ENCODE data around the gene TTLL5. TPM values are rescaled to one million over a fixed set of nuclear protein-coding genes. Genes with fewer than 3 reads are reported as not detected.

TTLL5 gene
- total RNA-seq, 1 experiment from 2014 or later, result 35.7 TPM

- Histone ChIP-seq H3K9me3 (ENCODE audit: control insufficient read depth, low read depth, low read length) (no peaks in the 10 kb centered on the region), H4K8ac (replicated peaks; ENCODE audit: insufficient read length, low read depth, low read length) (no peak overlapping the region), H3K79me1 (ENCODE audit: insufficient read depth, low read depth, low read length, poor library complexity, severe bottlenecking) (no peaks in the 10 kb centered on the region), H3K23ac (ENCODE audit: insufficient read length, low read depth, low read length) (no peak overlapping the region), H4K91ac (ENCODE audit: insufficient read length, low read depth, low read length) (no peak overlapping the region), H2BK120ac (ENCODE audit: low read depth, low read length, poor library complexity, severe bottlenecking) (no peak overlapping the region), H4K20me1 (ENCODE audit: control insufficient read depth, insufficient read depth, insufficient read length) (no peaks in the 10 kb centered on the region), H3K4ac (ENCODE audit: low read depth, low read length) (no peak overlapping the region), H3K23me2 (ENCODE audit: insufficient read length, low read depth, low read length, poor library complexity, severe bottlenecking) (peaks cover 4% of the 10 kb centered on the region), H3K56ac (ENCODE audit: insufficient read length, low read depth, low read length) (no peak overlapping the region), H2BK15ac (ENCODE audit: low read depth, low read length) (no peak overlapping the region), H4K5ac (ENCODE audit: insufficient read length, low read depth, low read length) (no peak overlapping the region), H3K79me2 (ENCODE audit: insufficient read depth, low read length) (peaks cover 4% of the 10 kb centered on the region; the same call in 1 of the 2 replicates), H3K27ac (ENCODE audit: insufficient read length, low read depth, low read length) (no peak overlapping the region), H3K4me2 (ENCODE audit: insufficient read depth, insufficient read length, low read length) (peak overlapping the region; percentile 77), H3K4me1 (ENCODE audit: insufficient read depth, low read length) (no peaks in the 10 kb centered on the region), H3K18ac (ENCODE audit: insufficient read length, low read depth, low read length) (no peak overlapping the region), H3T11ph (ENCODE audit: low read length) (no peak overlapping the region), H3K14ac (ENCODE audit: insufficient read depth, low read length) (no peak overlapping the region), H2BK12ac (ENCODE audit: insufficient read length, low read depth, low read length) (no peak overlapping the region), H2AK5ac (ENCODE audit: insufficient read length, low read length) (no peak overlapping the region), H3K27me3 (ENCODE audit: insufficient read depth, low read length) (no peaks in the 10 kb centered on the region), H2BK20ac (ENCODE audit: low read depth, low read length, poor library complexity, severe bottlenecking) (no peak overlapping the region), H2BK5ac (ENCODE audit: insufficient read length, low read length) (no peak overlapping the region), H2AFZ (ENCODE audit: low read length) (no peak overlapping the region), H3K9ac (ENCODE audit: extremely low read depth, insufficient read length, low read length) (no peak overlapping the region)
- TF ChIP-seq CTCF (conservative IDR thresholded peaks at IDR 0.05), result no peak
- H3K27ac Mint-ChIP-seq, result no peak overlapping the region
- no peak for DNase-seq
- H3K9me3 Mint-ChIP-seq, result no peaks in the 10 kb centered on the region
- peaks cover 13 to 35% (median 23%) of the 10 kb centered on the region in 3 experiments; a peak in 5 of 7 replicates for H3K36me3 Mint-ChIP-seq (ENCODE audit: insufficient read depth in 1 of 3, low read depth in 3 of 3)
- no peak overlapping the region; a peak in 1 of 5 replicates for H3K4me3 Mint-ChIP-seq
- H3K4me1 Mint-ChIP-seq, result peaks cover 5 to 17% of the 10 kb centered on the region in 2 experiments
- H3K27me3 Mint-ChIP-seq (ENCODE audit: low read depth), result no peaks in the 10 kb centered on the region; the same call in 1 of the 2 replicates
- 100% methylated on average over 1 of the region's 2 CpGs for WGBS (ENCODE audit: extremely low coverage, insufficient read length, low lambda C conversion rate)
Observed at GRCh38 chr14:75658957-75659356, 2.1 kb upstream of the TTLL5 start.
